ENCODE results near the gene BPIFB2. TPM values are rescaled to one million over a fixed set of nuclear protein-coding genes. Genes with fewer than 3 reads are reported as not detected.

The BPIFB2 gene
- total RNA-seq, 1 experiment from 2014 or later, result 0.15 TPM

GRCh38 chr20:33017542-33017941 is 10.0 kb downstream of the BPIFB2 start:
- Histone ChIP-seq H3K27ac (ENCODE audit: low read depth, low read length) (no peak overlapping the region), H3K4me2 (ENCODE audit: low read length) (no peak overlapping the region), H3K79me2 (ENCODE audit: insufficient read depth, low read length) (no peaks in the 10 kb centered on the region), H2AFZ (ENCODE audit: low read depth, low read length, poor library complexity, severe bottlenecking) (no peak overlapping the region), H3K9ac (ENCODE audit: low read length) (no peak overlapping the region), H3K9me3 (ENCODE audit: control insufficient read depth in 1 of 2, insufficient read depth in 1 of 2, low read depth in 1 of 2, low read length in 2 of 2) (no peaks in the 10 kb centered on the region), H3K4me1 (ENCODE audit: control insufficient read depth in 1 of 2, insufficient read depth in 2 of 2, low read length in 2 of 2) (no peaks in the 10 kb centered on the region), H3K27me3 (ENCODE audit: insufficient read depth, low read length) (peaks cover 6% of the 10 kb centered on the region; the same call in 1 of the 2 replicates), H3K9me2 (ENCODE audit: insufficient read depth) (no peaks in the 10 kb centered on the region), H3K36me3 (ENCODE audit: control insufficient read depth in 1 of 2, insufficient read depth in 2 of 2, low read length in 2 of 2) (no peaks in the 10 kb centered on the region), H4K20me1 (ENCODE audit: insufficient read depth) (no peaks in the 10 kb centered on the region), H3K4me3 (replicated peaks in 1 of 2; ENCODE audit: low read depth in 1 of 2, low read length in 2 of 2) (no peak overlapping the region)
- POLR2A ChIA-PET, result no interaction called here
- RAD21 ChIA-PET (ENCODE audit: low non-redundant PET in 1 of 2, low total read pairs in 2 of 2, uncharacterized antibody in 2 of 2, unreplicated experiment in 2 of 2), result no interaction called here
- ATAC-seq (no peak), DNase-seq (ENCODE audit: low read depth, low spot score) (no peak)
- intact Hi-C loops (cut with micrococcal nuclease), result no loop called here
- CTCF ChIA-PET, result no interaction called here
- TF ChIP-seq SRF (IDR thresholded peaks at IDR 0.05; ENCODE audit: low read depth) (no peak), POLR2AphosphoS5 (IDR thresholded peaks at IDR 0.05; ENCODE audit: low read depth, low read length) (no peak), ZBTB33 (IDR thresholded peaks at IDR 0.05; ENCODE audit: extremely low read depth, insufficient replicate concordance, low read length) (no peak), SP1 (IDR thresholded peaks at IDR 0.05; ENCODE audit: low read depth) (no peak), REST (IDR thresholded peaks at IDR 0.05; ENCODE audit: low read depth) (no peak), YY1 (IDR thresholded peaks at IDR 0.05; ENCODE audit: extremely low read depth, insufficient replicate concordance, low read depth, low read length) (no peak), POLR2A (IDR thresholded peaks at IDR 0.05; ENCODE audit: borderline replicate concordance, extremely low read depth, insufficient read depth, insufficient read length) (no peak), ZFX (IDR thresholded peaks at IDR 0.05) (no peak), EZH2 (IDR thresholded peaks at IDR 0.05) (no peak), ATF3 (IDR thresholded peaks at IDR 0.05) (no peak), CEBPB (IDR thresholded peaks at IDR 0.05; ENCODE audit: low read depth) (no peak), CTCF (IDR thresholded peaks at IDR 0.05 in 2 of 3, conservative IDR thresholded peaks at IDR 0.05 in 1 of 3; ENCODE audit: borderline replicate concordance in 1 of 3, insufficient read depth in 1 of 3, low read depth in 2 of 3, low read length in 2 of 3) (no peak), TCF7L2 (IDR thresholded peaks at IDR 0.05; ENCODE audit: borderline replicate concordance, extremely low read depth, insufficient read depth, insufficient read length) (no peak), RAD21 (IDR thresholded peaks at IDR 0.05; ENCODE audit: low read depth) (no peak), ELF1 (IDR thresholded peaks at IDR 0.05; ENCODE audit: borderline replicate concordance, low read depth) (no peak), JUND (IDR thresholded peaks at IDR 0.05) (no peak), EZH2phosphoT487 (IDR thresholded peaks at IDR 0.05; ENCODE audit: borderline replicate concordance) (no peak), ZNF274 (IDR thresholded peaks at IDR 0.05; ENCODE audit: low read depth, low read length) (no peak), SIN3A (IDR thresholded peaks at IDR 0.05; ENCODE audit: low read depth) (no peak)
- no TSS peak for BruUV-seq (replicated peaks)

Data from HCT116 (cell line).